K562 (cell line): Measurements from ENCODE around the gene TECTA. TPM values are rescaled to one million over a fixed set of nuclear protein-coding genes. Genes with fewer than 3 reads are reported as not detected.
A peak's percentile ranks its signal among the peaks of the same experiment; 100 is the strongest.

Experiments used
- ATAC-seq: fragments of 200-7000 bp; cut with Tn5 transposase; 3 replicates; pipeline ENCODE4 v1.9.1; 2020; ENCODE audit warnings: moderate library complexity
- BruUV-seq: library from RNA; stranded (reverse); fragments of 400-500 nt; replicated peaks from 2 replicates; lab custom pipeline; 2021; lab: Mats Ljungman, UMichigan
- CTCF ChIA-PET: fragments of 300-600 bp; formaldehyde crosslinking; extraction: SDS; loops from one replicate; lab custom pipeline; 2021; ENCODE audit warnings: low intra/inter-chr PET ratio; lab: Yijun Ruan, JAX
- POLR2A ChIA-PET: fragments of 300-600, 350-650 bp; sonication (Branson Sonifier 250); formaldehyde crosslinking; extraction: SDS; loops from one replicate; lab custom pipeline; 2021; ENCODE audit warnings: antibody characterized with exemption, inconsistent platforms; lab: Yijun Ruan, JAX
- DNase-seq, 4 experiments: peaks; one replicate each; pipeline versions ENCODE4 v3.0.0 to v3.0.0-alpha.2; 2011 to 2018; ENCODE audit warnings: low spot score in 3 of 4, mixed read lengths in 3 of 4; ENCODE audit errors: extremely low read depth in 1 of 4
- FAIRE-seq: peaks from 2 replicates; lab custom pipeline; 2011; peaks lifted over from hg19 to GRCh38; lab: Jason Lieb, UNC
- H2AFZ ChIP-seq: 2 replicates; pipeline ENCODE4 v1.6.0; 2011; ENCODE audit warnings: low read depth, low read length, control low read depth, inconsistent platforms
- H3K27ac ChIP-seq: fragments of 200-600 bp; 3 replicates; pipeline ENCODE4 v1.8.0; 2011; ENCODE audit warnings: low read depth, mild to moderate bottlenecking, control low read depth, inconsistent platforms, low read length, moderate library complexity, mixed read lengths; ENCODE audit errors: extremely low read depth
- H3K27me3 ChIP-seq, 2 experiments: fragments of 300-600 bp in 1 of 2; 2 replicates in 1 of 2; 3 replicates in 1 of 2; pipeline versions ENCODE4 v1.6.0 to v1.8.0; 2011; ENCODE audit warnings: inconsistent platforms in 2 of 2, low read length in 2 of 2, mild to moderate bottlenecking in 1 of 2, mixed read lengths in 1 of 2, moderate library complexity in 1 of 2; ENCODE audit not compliant: control insufficient read depth in 2 of 2, insufficient read depth in 2 of 2
- H3K36me3 ChIP-seq: fragments of 300-600 bp; 3 replicates; pipeline ENCODE4 v1.8.0; 2011; ENCODE audit warnings: mild to moderate bottlenecking, low read length, inconsistent platforms; ENCODE audit not compliant: control insufficient read depth, insufficient read depth
- H3K4me1 ChIP-seq, 2 experiments: fragments of 200-600 bp in 1 of 2; replicated peaks in 1 of 2; 2 replicates in 1 of 2; 3 replicates in 1 of 2; pipeline versions ENCODE4 v1.5.1 to v1.8.0; 2011; ENCODE audit warnings: inconsistent platforms in 2 of 2, low read length in 2 of 2, mild to moderate bottlenecking in 1 of 2, mixed read lengths in 1 of 2, moderate library complexity in 1 of 2; ENCODE audit not compliant: control insufficient read depth in 2 of 2, insufficient read depth in 2 of 2
- H3K4me2 ChIP-seq: 2 replicates; pipeline ENCODE4 v1.6.1; 2011; ENCODE audit warnings: low read length, control low read depth, inconsistent platforms, mixed read lengths; ENCODE audit not compliant: insufficient read depth
- H3K4me3 ChIP-seq: fragments of 200-600 bp; sonication (generic), shearing (Covaris generic); 2 replicates; pipeline ENCODE4 v1.5.1; 2016; ENCODE audit warnings: control low read depth, inconsistent platforms
- H3K79me2 ChIP-seq: fragments of 200-600 bp; 3 replicates; pipeline ENCODE4 v1.8.0; 2011; ENCODE audit warnings: low read length, inconsistent platforms; ENCODE audit not compliant: control insufficient read depth, insufficient read depth
- H3K9ac ChIP-seq, 2 experiments: 2 replicates each; pipeline versions ENCODE4 v1.6.0 to v1.6.1; 2011; ENCODE audit warnings: low read depth in 2 of 2, low read length in 2 of 2, control low read depth in 1 of 2, inconsistent platforms in 1 of 2, mild to moderate bottlenecking in 1 of 2, mixed read lengths in 1 of 2; ENCODE audit not compliant: insufficient read depth in 1 of 2
- H3K9me1 ChIP-seq: one replicate; pipeline ENCODE4 v1.6.0; 2011; ENCODE audit warnings: inconsistent platforms, mild to moderate bottlenecking, low read length, moderate library complexity; ENCODE audit not compliant: control insufficient read depth, insufficient read depth
- H3K9me3 ChIP-seq: replicated peaks from 2 replicates; pipeline ENCODE4 v1.5.1; 2011; ENCODE audit warnings: low read depth, low read length, inconsistent platforms; ENCODE audit not compliant: control insufficient read depth, insufficient read depth
- H4K20me1 ChIP-seq: replicated peaks from 2 replicates; pipeline ENCODE4 v1.6.1; 2011; ENCODE audit warnings: low read length, inconsistent platforms, mixed read lengths; ENCODE audit not compliant: control insufficient read depth, insufficient read depth
- ARHGAP35 ChIP-seq: fragments of 450-650 bp; IDR thresholded peaks from 2 replicates; pipeline ENCODE4 v1.6.1; 2018; ENCODE audit not compliant: partially characterized antibody
- BCOR ChIP-seq: fragments of 450-650 bp; IDR thresholded peaks from 2 replicates; pipeline ENCODE4 v1.6.1; 2016
- HNRNPLL ChIP-seq: fragments of 200-400 bp; formaldehyde crosslinking; IDR thresholded peaks from 2 replicates; pipeline ENCODE4 v1.6.1; 2017; ENCODE audit warnings: low read length, low read depth, mild to moderate bottlenecking; ENCODE audit not compliant: poor library complexity, severe bottlenecking
- NFXL1 ChIP-seq: fragments of 450-650 bp; formaldehyde crosslinking; IDR thresholded peaks from 2 replicates; pipeline ENCODE4 v1.4.0; 2021; ENCODE audit warnings: mild to moderate bottlenecking
- NR4A1 ChIP-seq, 2 experiments: fragments of 250-450 bp in 1 of 2; fragments of 450-650 bp in 1 of 2; sonication (Bioruptor Pico) in 1 of 2; IDR thresholded peaks; 2 replicates each; pipeline versions ENCODE4 v1.4.0 to v1.6.1; 2016 to 2020; ENCODE audit warnings: mild to moderate bottlenecking in 2 of 2, missing compliant biosample characterization in 1 of 2, missing genetic modification characterization in 1 of 2, moderate library complexity in 1 of 2
- PURB ChIP-seq: sonication (generic); formaldehyde crosslinking; IDR thresholded peaks from 2 replicates; pipeline ENCODE4 v1.9.0; 2021; ENCODE audit warnings: low read depth, mild to moderate bottlenecking, missing genetic modification reagents
- RBM25 ChIP-seq: fragments of 200-400 bp; formaldehyde crosslinking; IDR thresholded peaks from 2 replicates; pipeline ENCODE4 v1.6.1; 2018; ENCODE audit warnings: low read length, low read depth, moderate library complexity; ENCODE audit not compliant: severe bottlenecking
- U2AF2 ChIP-seq: fragments of 200-400 bp; formaldehyde crosslinking; optimal IDR thresholded peaks from 2 replicates; pipeline ENCODE3; 2017; ENCODE audit warnings: low read depth, mild to moderate bottlenecking, low read length
- YBX1 ChIP-seq: fragments of 450-650 bp; IDR thresholded peaks from 2 replicates; pipeline ENCODE4 v1.7.1; 2016; ENCODE audit warnings: mild to moderate bottlenecking
- WGBS: fragments of 100-300 bp; shearing (Covaris generic); methylation state at CpG from one replicate; pipeline ENCODE4 v1.1.6; 2016; ENCODE audit warnings: low coverage, mixed read lengths; ENCODE audit not compliant: insufficient coverage; ENCODE audit errors: missing lambda C conversion rate; 5-methylcytosine and 5-hydroxymethylcytosine counted together
- in situ Hi-C: fragments of 300-500 bp; cut with MboI; formaldehyde crosslinking; loops from 4 replicates; pipeline ENCODE4 v1.15.0; 2018; ENCODE audit warnings: inconsistent platforms, mixed read lengths
- intact Hi-C: fragments of 100-400 bp; cut with micrococcal nuclease; formaldehyde crosslinking; loops from 2 replicates; pipeline ENCODE4 v1.14.2; 2022
- polyA plus RNA-seq, 8 experiments: library from polyadenylated mRNA; depleted of rRNA in 4 of 8; stranded (reverse) in 5 of 8; unstranded in 3 of 8; fragments of >200 nt; fragmentation: Nextera tagmentation in 2 of 8; fragmentation: Illumina TruSeq in 1 of 8; extraction: Ambion mirVana in 2 of 8; extraction: Trizol in 1 of 8; gene quantifications; 2 replicates each; pipeline versions ENCODE4 v1.2.1 to v1.2.3, GENCODE V29; 2011 to 2014; ENCODE audit warnings: inconsistent platforms in 1 of 8, missing spikeins in 1 of 8
- total RNA-seq, 7 experiments: library from RNA; depleted of rRNA in 6 of 7; stranded (reverse); fragments of >200 nt in 6 of 7; fragmentation: Illumina TruSeq in 2 of 7; extraction: Trizol in 2 of 7; gene quantifications; 2 replicates each; pipeline versions ENCODE4 v1.2.1 to v1.2.3, GENCODE V29; 2011 to 2021; ENCODE audit warnings: low replicate concordance in 1 of 7
- TF ChIP-seq, protein P1 (sequence below): sonication (generic); formaldehyde crosslinking; IDR thresholded peaks from 2 replicates; pipeline ENCODE4 v1.8.0; 2023; ENCODE audit warnings: mild to moderate bottlenecking, missing genetic modification reagents

The TECTA gene
- total and polyA plus RNA-seq, 9 of the 15 experiments (the other 6 are each of a cell fraction or from before 2014, with no cell fraction given): under 0.01 to 0.04 (median 0.03) TPM; not detected in 5

GRCh38 chr11:121100943-121101342 lies at the start of gene TECTA (continued):
- TF ChIP-seq NR4A1 (CRISPR knock-in tag; IDR thresholded peaks at IDR 0.05): no peak
- TF ChIP-seq NR4A1 (tag; IDR thresholded peaks at IDR 0.05): no peak

- no peaks in the 10 kb centered on the region for H3K4me1 ChIP-seq
- H3K27me3 ChIP-seq: no peaks in the 10 kb centered on the region
- H3K4me3 ChIP-seq: no peak overlapping the region
- FAIRE-seq: no peak
- TF ChIP-seq NFXL1 (CRISPR knock-in tag): no peak
- TF ChIP-seq YBX1: no peak
- TF ChIP-seq ARHGAP35: no peak
- no peak for TF ChIP-seq PURB (CRISPR knock-in tag)
- H3K9me1 ChIP-seq: no peaks in the 10 kb centered on the region
- ChIA-PET POLR2A (no interaction called here), CTCF (no interaction called here)
- no peak for ATAC-seq
- no peaks in the 10 kb centered on the region for H3K9me3 ChIP-seq
- in situ Hi-C loops: no loop called here
- H3K79me2 ChIP-seq: no peaks in the 10 kb centered on the region
- no peak overlapping the region for H2AFZ ChIP-seq
- H3K9ac ChIP-seq: no peak overlapping the region
- no peak for DNase-seq
- no peaks in the 10 kb centered on the region for H3K36me3 ChIP-seq
- no peaks in the 10 kb centered on the region for H4K20me1 ChIP-seq
- BruUV-seq: no TSS peak
- H3K4me2 ChIP-seq: no peak overlapping the region
- 53% methylated on average over 4 of the region's 4 CpGs for WGBS
- H3K27ac ChIP-seq: no peak overlapping the region
- intact Hi-C loops: no loop called here
These were observed 47.8 kb upstream of the TECTA start for GRCh38 chr11:121053244-121053643.

DNA sequence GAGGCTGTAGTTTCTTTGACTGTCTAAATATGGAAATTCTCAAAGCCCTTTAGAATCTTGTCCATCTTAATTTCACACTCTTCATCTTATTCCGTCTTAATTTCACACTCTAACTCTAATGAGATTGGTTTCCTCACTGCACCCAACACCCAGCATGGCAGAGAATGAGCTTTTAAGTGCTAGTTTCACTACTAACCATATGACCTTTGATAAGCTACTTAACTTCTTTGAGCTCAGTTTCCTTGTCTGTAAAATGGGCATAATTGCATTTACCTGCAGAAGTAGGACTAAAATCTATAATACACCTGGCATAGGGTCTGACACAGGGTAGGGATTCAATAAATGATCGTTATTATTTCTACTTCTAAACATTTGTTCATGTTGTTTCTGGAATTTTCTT lies 46.8 kb upstream of the TECTA start:
- no peak overlapping the region for H3K4me3 ChIP-seq
- TF ChIP-seq BCOR: peak; percentile 42; the same call in 1 of the 2 replicates
- TF ChIP-seq, protein P1, sequence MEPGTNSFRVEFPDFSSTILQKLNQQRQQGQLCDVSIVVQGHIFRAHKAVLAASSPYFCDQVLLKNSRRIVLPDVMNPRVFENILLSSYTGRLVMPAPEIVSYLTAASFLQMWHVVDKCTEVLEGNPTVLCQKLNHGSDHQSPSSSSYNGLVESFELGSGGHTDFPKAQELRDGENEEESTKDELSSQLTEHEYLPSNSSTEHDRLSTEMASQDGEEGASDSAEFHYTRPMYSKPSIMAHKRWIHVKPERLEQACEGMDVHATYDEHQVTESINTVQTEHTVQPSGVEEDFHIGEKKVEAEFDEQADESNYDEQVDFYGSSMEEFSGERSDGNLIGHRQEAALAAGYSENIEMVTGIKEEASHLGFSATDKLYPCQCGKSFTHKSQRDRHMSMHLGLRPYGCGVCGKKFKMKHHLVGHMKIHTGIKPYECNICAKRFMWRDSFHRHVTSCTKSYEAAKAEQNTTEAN: no peak
- TF ChIP-seq U2AF2: no peak
- TF ChIP-seq RBM25: peak; percentile 85
- TF ChIP-seq HNRNPLL: no peak
- H3K36me3 ChIP-seq: no peaks in the 10 kb centered on the region
- CTCF ChIA-PET: no interaction called here
- no peak overlapping the region for H3K4me2 ChIP-seq
- H3K27me3 ChIP-seq: no peaks in the 10 kb centered on the region
- no peak overlapping the region for H3K9ac ChIP-seq
- FAIRE-seq (no peak), DNase-seq (no peak), ATAC-seq (no peak)
- no peak overlapping the region for H3K27ac ChIP-seq
- in situ Hi-C loops (no loop called here), intact Hi-C loops (no loop called here)
- no peaks in the 10 kb centered on the region for H3K9me3 ChIP-seq
- no peaks in the 10 kb centered on the region for H3K9me1 ChIP-seq
- H3K4me1 ChIP-seq: no peaks in the 10 kb centered on the region
- H2AFZ ChIP-seq: no peak overlapping the region
- H3K79me2 ChIP-seq: no peaks in the 10 kb centered on the region
- POLR2A ChIA-PET: interaction anchor here (1.0 kb wide), 1 partner anchor 11 kb away, joined by 4 read pairs; no protein-coding TSS in a partner anchor
- 15% methylated on average over 2 of the region's 2 CpGs for WGBS
- BruUV-seq: no TSS peak
- H4K20me1 ChIP-seq: no peaks in the 10 kb centered on the region
